GM12873 (cell line): ENCODE results near the gene NIN.

Experiments used
- TF ChIP-seq, protein P1 (sequence below): IDR thresholded peaks from 2 replicates; pipeline ENCODE4 v1.5.1; 2012; ENCODE audit warnings: low read depth, mild to moderate bottlenecking, moderate library complexity, low read length, control low read depth; ENCODE audit not compliant: insufficient read depth; ENCODE audit errors: missing control alignments

The NIN gene

DNA sequence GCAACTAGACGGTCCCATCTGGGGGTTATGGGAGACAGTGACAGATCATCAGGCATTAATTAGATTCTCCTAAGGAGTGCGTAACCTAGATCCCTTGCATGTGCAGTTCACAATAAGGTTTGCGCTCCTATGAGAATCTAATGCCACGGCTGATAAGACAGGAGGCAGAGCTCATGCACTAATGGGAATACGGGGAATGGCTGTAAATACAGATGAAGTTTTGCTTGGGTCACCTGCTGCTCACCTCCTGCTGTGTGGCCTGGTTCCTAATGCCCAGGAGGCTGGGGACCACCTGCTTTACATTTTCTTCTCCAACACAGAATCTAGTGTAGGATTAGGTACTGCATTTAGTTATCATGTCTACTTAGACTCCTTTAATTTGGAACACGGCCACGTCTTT, 113.2 kb downstream of the NIN start:
- TF ChIP-seq, protein P1, sequence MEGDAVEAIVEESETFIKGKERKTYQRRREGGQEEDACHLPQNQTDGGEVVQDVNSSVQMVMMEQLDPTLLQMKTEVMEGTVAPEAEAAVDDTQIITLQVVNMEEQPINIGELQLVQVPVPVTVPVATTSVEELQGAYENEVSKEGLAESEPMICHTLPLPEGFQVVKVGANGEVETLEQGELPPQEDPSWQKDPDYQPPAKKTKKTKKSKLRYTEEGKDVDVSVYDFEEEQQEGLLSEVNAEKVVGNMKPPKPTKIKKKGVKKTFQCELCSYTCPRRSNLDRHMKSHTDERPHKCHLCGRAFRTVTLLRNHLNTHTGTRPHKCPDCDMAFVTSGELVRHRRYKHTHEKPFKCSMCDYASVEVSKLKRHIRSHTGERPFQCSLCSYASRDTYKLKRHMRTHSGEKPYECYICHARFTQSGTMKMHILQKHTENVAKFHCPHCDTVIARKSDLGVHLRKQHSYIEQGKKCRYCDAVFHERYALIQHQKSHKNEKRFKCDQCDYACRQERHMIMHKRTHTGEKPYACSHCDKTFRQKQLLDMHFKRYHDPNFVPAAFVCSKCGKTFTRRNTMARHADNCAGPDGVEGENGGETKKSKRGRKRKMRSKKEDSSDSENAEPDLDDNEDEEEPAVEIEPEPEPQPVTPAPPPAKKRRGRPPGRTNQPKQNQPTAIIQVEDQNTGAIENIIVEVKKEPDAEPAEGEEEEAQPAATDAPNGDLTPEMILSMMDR: no peak

GRCh38 chr14:50714450-50715073, 116.4 kb downstream of the NIN start:
- TF ChIP-seq, protein P1: peak; percentile 74

- TF ChIP-seq, protein P1: no peak
Observed at GRCh38 chr14:50711043-50711442, 119.9 kb downstream of the NIN start.

GRCh38 chr14:50705026-50705593, 125.9 kb downstream of the NIN start:
- TF ChIP-seq, protein P1: no peak

DNA sequence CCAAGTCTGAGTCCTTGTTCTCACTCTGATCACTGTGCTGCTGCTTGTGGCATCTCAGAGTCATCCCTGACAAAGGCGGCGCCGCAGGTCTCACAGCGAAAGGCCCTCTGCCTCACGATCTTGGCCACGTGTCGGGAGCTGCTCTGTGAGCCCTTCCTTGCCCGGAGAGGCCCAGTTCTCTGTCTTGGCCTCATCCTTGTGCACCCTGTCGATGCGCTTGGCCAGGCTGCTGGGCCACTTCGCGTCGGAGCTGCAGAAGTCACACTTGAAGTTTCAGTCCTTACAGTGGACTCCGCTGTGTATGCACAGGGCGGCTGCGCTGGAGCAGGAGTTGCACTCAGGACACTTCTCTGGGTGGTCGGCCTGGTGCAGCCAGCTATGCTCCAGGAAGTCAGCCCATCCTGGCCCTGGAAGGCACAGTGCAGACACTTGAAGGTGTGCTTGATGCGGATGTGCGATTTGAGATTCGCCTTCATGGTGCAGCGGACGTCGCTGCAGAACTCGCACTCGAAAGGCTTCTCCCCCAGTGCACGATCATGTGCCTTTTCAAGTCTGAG, 126.4 kb downstream of the NIN start:
- TF ChIP-seq, protein P1: no peak

GRCh38 chr14:50697659-50698290, 133.2 kb downstream of the NIN start:
- TF ChIP-seq, protein P1: no peak

DNA sequence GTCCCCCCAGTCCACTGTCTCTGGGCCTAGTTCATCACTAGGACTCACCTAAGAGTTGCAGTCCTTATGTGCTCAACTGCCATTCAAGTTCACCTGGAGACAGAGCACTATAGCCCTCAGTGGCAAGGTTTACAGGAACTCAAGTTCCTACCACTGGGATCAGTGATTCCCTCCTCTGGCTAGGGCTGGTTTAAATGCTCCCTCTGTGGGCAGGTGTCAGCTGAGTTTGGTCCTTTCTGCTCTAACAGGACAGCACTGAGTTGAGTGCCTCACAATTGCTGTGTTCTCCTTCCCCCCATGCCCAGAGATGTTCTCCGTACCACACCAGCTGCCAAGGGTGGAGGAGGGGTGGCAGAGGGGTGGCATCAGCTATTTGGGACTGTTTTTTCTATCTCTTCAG, 142.1 kb downstream of the NIN start:
- TF ChIP-seq, protein P1: no peak
